ENCODE results near the gene NAALADL1.

DNA sequence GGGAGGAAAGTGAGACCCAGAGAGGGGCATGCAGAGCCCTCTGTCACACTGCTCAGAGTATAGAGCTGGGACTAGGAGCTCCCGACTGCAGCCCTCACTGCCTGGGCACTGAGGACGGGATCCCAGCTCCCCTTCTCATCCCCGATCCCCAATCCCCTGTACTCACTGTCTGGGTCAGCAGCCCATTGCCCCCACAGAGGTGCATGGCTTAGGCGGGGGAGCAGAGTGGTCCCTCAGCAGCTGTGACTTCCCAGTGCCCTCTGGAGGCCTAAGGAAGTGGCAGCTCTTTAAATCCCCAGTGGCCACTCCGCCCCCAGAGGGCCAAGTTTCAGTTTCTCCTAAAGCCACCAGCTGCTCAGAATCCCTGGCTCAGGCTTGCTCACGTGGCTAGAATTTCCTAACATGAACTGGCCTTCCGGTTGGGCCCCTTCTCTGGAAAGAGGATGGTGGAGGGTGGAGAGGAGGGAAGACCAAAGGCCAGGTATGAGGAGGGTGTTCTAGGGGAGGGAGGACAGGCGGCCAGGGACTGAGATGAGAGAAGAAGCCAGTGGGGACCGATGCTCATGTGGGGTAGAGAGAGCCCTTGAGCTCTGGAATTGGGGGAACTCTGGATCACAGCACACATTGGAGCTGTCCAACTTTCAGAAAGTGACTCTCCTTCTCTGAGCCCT is 61.5 kb downstream of the NAALADL1 start, which contains the start of gene BATF2:
- TF ChIP-seq, protein P1, sequence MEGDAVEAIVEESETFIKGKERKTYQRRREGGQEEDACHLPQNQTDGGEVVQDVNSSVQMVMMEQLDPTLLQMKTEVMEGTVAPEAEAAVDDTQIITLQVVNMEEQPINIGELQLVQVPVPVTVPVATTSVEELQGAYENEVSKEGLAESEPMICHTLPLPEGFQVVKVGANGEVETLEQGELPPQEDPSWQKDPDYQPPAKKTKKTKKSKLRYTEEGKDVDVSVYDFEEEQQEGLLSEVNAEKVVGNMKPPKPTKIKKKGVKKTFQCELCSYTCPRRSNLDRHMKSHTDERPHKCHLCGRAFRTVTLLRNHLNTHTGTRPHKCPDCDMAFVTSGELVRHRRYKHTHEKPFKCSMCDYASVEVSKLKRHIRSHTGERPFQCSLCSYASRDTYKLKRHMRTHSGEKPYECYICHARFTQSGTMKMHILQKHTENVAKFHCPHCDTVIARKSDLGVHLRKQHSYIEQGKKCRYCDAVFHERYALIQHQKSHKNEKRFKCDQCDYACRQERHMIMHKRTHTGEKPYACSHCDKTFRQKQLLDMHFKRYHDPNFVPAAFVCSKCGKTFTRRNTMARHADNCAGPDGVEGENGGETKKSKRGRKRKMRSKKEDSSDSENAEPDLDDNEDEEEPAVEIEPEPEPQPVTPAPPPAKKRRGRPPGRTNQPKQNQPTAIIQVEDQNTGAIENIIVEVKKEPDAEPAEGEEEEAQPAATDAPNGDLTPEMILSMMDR (conservative IDR thresholded peaks at IDR 0.05; ENCODE audit: low read depth, low read length) = peak; percentile 48
- no peak for TF ChIP-seq EZH2 (IDR thresholded peaks at IDR 0.05; ENCODE audit: borderline replicate concordance, low read depth, low read length, poor library complexity, severe bottlenecking)
